ENCODE measurements around the gene CHODL. TPM values are rescaled to one million over a fixed set of nuclear protein-coding genes. Genes with fewer than 3 reads are reported as not detected.

Gene CHODL
- total RNA-seq, 4 donors from 2014 or later = 0.21 to 0.59 TPM; not detected in 2

DNA sequence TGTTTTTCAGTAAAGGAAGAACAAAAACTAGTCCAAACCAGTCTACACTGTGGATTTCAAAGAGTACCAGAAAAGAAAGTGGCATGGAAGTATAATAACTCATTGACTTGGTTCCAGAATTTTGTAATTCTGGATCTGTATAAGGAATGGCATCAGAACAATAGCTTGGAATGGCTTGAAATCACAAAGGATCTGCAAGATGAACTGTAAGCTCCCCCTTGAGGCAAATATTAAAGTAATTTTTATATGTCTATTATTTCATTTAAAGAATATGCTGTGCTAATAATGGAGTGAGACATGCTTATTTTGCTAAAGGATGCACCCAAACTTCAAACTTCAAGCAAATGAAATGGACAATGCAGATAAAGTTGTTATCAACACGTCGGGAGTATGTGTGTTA is 21.3 kb downstream of the CHODL start:
- 92 to 96% methylated on average over 2 of the region's 2 CpGs for WGBS, 2 donors
- H3K4me1 ChIP-seq = no peaks in the 10 kb centered on the region
- no peak overlapping the region for H3K27ac ChIP-seq
- TF ChIP-seq, protein P1, sequence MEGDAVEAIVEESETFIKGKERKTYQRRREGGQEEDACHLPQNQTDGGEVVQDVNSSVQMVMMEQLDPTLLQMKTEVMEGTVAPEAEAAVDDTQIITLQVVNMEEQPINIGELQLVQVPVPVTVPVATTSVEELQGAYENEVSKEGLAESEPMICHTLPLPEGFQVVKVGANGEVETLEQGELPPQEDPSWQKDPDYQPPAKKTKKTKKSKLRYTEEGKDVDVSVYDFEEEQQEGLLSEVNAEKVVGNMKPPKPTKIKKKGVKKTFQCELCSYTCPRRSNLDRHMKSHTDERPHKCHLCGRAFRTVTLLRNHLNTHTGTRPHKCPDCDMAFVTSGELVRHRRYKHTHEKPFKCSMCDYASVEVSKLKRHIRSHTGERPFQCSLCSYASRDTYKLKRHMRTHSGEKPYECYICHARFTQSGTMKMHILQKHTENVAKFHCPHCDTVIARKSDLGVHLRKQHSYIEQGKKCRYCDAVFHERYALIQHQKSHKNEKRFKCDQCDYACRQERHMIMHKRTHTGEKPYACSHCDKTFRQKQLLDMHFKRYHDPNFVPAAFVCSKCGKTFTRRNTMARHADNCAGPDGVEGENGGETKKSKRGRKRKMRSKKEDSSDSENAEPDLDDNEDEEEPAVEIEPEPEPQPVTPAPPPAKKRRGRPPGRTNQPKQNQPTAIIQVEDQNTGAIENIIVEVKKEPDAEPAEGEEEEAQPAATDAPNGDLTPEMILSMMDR (IDR thresholded peaks at IDR 0.05) = no peak
- TF ChIP-seq POLR2A (IDR thresholded peaks at IDR 0.05) (no peak), EP300 (IDR thresholded peaks at IDR 0.05) (no peak)
- DNase-seq (ENCODE audit: low spot score in 2 of 2) = no peak
- H3K9me3 ChIP-seq = no peaks in the 10 kb centered on the region
- no peaks in the 10 kb centered on the region for H3K27me3 ChIP-seq
- H3K4me3 ChIP-seq = no peak overlapping the region
- no peaks in the 10 kb centered on the region for H3K36me3 ChIP-seq

- DNase-seq (ENCODE audit: low spot score in 2 of 2) = no peak
- TF ChIP-seq EP300 (IDR thresholded peaks at IDR 0.05) (no peak), POLR2A (IDR thresholded peaks at IDR 0.05) (no peak)
- TF ChIP-seq, protein P1 (IDR thresholded peaks at IDR 0.05) = no peak
- H3K27me3 ChIP-seq = no peaks in the 10 kb centered on the region
- no peaks in the 10 kb centered on the region for H3K36me3 ChIP-seq
- no peaks in the 10 kb centered on the region for H3K9me3 ChIP-seq
- no peak overlapping the region for H3K27ac ChIP-seq
- H3K4me3 ChIP-seq = no peak overlapping the region
- no peaks in the 10 kb centered on the region for H3K4me1 ChIP-seq
- 89% methylated on average over 1 of the region's 1 CpG for WGBS, 2 donors
These were observed 22.9 kb downstream of the CHODL start for GRCh38 chr21:18267496-18267895.

DNA sequence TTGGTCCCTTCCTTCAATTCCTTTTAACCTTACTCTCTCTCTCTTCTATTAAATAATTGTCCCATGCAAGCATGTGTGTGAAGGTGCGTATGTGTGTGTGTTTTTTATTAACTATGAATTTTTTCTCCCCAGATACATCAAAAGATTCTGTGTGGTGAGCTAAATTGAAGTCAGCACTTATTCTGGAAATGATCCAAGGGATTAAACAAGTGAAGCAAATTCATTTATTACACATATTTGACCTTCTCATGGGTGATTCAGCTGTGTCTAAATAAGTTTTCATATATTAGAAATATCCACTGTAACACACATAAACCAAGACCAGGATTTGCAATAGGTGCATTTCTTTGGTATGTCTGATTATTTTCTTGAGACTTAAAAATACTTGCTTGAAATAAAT is 24.3 kb downstream of the CHODL start:
- Histone ChIP-seq H3K9me3 (no peaks in the 10 kb centered on the region), H3K27me3 (no peaks in the 10 kb centered on the region), H3K27ac (no peak overlapping the region), H3K4me1 (no peaks in the 10 kb centered on the region), H3K36me3 (no peaks in the 10 kb centered on the region), H3K4me3 (no peak overlapping the region)
- TF ChIP-seq POLR2A (IDR thresholded peaks at IDR 0.05) (no peak), EP300 (IDR thresholded peaks at IDR 0.05) (no peak)
- TF ChIP-seq, protein P1 (IDR thresholded peaks at IDR 0.05) = no peak
- no peak for DNase-seq (ENCODE audit: low spot score in 2 of 2)
- WGBS, 2 donors = 77 to 87% methylated on average over 1 of the region's 1 CpG

DNA sequence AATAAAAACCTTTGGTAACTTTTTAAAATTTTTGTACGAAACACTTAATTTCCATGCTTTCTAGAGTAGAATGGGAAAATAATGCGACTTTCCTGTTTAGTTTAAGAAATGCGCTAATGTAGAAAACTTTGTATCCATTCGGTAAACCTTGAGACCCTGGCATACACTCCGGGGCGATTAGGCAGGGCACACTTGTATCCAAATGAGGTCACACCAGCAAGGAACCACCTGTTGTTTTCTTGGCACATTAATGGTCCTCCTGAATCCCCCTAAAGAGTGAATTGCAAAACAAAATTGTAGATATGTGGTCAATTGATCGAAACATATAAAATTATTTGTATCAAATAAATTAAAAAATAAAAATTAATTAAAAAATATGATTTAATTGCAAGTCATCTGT is 25.2 kb downstream of the CHODL start:
- H3K9me3 ChIP-seq = no peaks in the 10 kb centered on the region
- no peaks in the 10 kb centered on the region for H3K4me1 ChIP-seq
- no peak overlapping the region for H3K27ac ChIP-seq
- no peaks in the 10 kb centered on the region for H3K36me3 ChIP-seq
- H3K27me3 ChIP-seq = no peaks in the 10 kb centered on the region
- no peak for TF ChIP-seq EP300 (IDR thresholded peaks at IDR 0.05)
- no peak overlapping the region for H3K4me3 ChIP-seq
- no peak for DNase-seq (ENCODE audit: low spot score in 2 of 2)
- 90 to 96% methylated on average over 7 of the region's 7 CpGs for WGBS, 2 donors

DNA sequence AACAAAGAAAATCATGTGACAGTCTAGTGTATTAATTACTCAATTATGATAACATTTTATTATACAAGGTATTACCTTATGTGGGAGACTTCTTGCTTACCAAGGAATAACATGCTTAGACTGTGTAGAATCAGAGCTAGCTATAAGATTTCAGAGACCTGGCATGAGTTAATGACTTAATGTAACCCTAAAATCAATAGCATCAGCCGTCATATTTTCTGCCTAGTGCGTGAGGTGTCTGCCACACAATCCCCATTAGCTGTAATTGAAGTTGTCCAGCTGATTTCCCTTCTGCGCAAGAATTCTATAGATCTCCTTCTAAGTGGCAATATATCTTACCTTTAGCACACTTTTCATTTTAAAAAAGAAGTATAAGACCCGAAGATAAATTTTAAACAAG is 28.8 kb downstream of the CHODL start:
- Histone ChIP-seq H3K9me3 (no peaks in the 10 kb centered on the region), H3K4me3 (no peak overlapping the region), H3K36me3 (no peaks in the 10 kb centered on the region), H3K4me1 (no peaks in the 10 kb centered on the region), H3K27me3 (no peaks in the 10 kb centered on the region), H3K27ac (no peak overlapping the region)
- no peak for TF ChIP-seq POLR2A (IDR thresholded peaks at IDR 0.05)
- TF ChIP-seq, protein P1 (IDR thresholded peaks at IDR 0.05) = no peak
- TF ChIP-seq EP300 (IDR thresholded peaks at IDR 0.05) = no peak
- WGBS, 2 donors = 89 to 91% methylated on average over 4 of the region's 4 CpGs
- DNase-seq (ENCODE audit: low spot score in 2 of 2) = no peak

GRCh38 chr21:18274370-18274769 is 29.7 kb downstream of the CHODL start:
- 79 to 85% methylated on average over 5 of the region's 5 CpGs for WGBS, 2 donors
- TF ChIP-seq POLR2A (IDR thresholded peaks at IDR 0.05) (no peak), EP300 (IDR thresholded peaks at IDR 0.05) (no peak)
- TF ChIP-seq, protein P1 (IDR thresholded peaks at IDR 0.05) = no peak
- no peaks in the 10 kb centered on the region for H3K9me3 ChIP-seq

More at GRCh38 chr21:18274370-18274769, 29.7 kb downstream of the CHODL start:
- H3K36me3 ChIP-seq = no peaks in the 10 kb centered on the region
- DNase-seq (ENCODE audit: low spot score in 2 of 2) = no peak
- no peaks in the 10 kb centered on the region for H3K4me1 ChIP-seq
- no peak overlapping the region for H3K4me3 ChIP-seq
- H3K27me3 ChIP-seq = no peaks in the 10 kb centered on the region
- no peak overlapping the region for H3K27ac ChIP-seq
